ENCODE measurements around the gene ACADVL. TPM values are rescaled to one million over a fixed set of nuclear protein-coding genes. Genes with fewer than 3 reads are reported as not detected.
"Not testable (repeated sequence)": the region's sequence is repeated elsewhere in the genome, so short reads cannot be mapped to it uniquely, and the experiment has no call there.

Gene ACADVL
- total RNA-seq, result 100 to 1,000 TPM; 565 to 850 (median 599) TPM

DNA sequence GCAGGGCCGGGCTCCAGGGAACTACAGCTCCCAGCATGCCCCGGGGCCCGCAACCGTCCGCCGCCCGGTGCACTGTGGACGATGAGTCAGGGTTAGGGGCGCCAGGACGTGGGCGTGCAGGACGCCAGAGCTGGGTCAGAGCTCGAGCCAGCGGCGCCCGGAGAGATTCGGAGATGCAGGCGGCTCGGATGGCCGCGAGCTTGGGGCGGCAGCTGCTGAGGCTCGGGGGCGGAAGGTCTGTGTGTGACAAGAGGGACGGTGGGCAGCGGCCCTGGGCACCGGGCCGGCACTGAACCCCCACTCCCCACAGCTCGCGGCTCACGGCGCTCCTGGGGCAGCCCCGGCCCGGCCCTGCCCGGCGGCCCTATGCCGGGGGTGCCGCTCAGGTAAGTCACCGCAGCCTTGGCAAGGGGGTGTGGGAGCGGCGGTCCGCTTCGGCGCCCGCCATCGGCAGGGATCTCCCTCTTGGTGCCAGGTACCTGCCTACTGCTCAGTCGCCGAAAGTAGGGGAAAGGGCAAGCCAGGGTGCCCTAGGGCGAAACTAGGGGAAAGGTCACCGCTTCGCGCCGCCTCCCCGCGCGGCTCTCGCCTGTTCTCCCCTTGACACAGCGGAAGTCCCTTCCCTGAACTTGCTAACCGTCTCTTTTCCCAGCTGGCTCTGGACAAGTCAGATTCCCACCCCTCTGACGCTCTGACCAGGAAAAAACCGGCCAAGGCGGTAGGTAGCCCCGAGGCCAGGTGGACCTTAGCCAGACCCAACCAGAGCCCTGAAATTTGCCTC is at the start of gene ACADVL, which contains the start of gene DLG4:
ACADVL (plus strand) TSS at position 127 of the 781 bp plus-strand sequence; CDS start at position 174, 47 bp downstream.
DLG4 (minus strand) TSS at position 25 of the 781 bp plus-strand sequence.
- H3K4me3 ChIP-seq, result peak within 1 kb of the TSS; percentile 72 to 89 (median 84)
- peaks cover 0 to 66% (median 38%) of the 10 kb centered on the region in 4 donors for H3K4me1 ChIP-seq
- H3K36me3 ChIP-seq, result peaks cover 3 to 35% (median 9%) of the 10 kb centered on the region in 3 donors
- H3K9me3 ChIP-seq, result no peaks in the 10 kb centered on the region
- peak within 1 kb of the TSS; percentile 81 to 98 (median 96) for H3K27ac ChIP-seq
- TF ChIP-seq EP300 (IDR thresholded peaks at IDR 0.05) (peak; percentile 59 to 73), POLR2A (IDR thresholded peaks at IDR 0.05) (peak; percentile 77 to 92)
- TF ChIP-seq, protein P1, sequence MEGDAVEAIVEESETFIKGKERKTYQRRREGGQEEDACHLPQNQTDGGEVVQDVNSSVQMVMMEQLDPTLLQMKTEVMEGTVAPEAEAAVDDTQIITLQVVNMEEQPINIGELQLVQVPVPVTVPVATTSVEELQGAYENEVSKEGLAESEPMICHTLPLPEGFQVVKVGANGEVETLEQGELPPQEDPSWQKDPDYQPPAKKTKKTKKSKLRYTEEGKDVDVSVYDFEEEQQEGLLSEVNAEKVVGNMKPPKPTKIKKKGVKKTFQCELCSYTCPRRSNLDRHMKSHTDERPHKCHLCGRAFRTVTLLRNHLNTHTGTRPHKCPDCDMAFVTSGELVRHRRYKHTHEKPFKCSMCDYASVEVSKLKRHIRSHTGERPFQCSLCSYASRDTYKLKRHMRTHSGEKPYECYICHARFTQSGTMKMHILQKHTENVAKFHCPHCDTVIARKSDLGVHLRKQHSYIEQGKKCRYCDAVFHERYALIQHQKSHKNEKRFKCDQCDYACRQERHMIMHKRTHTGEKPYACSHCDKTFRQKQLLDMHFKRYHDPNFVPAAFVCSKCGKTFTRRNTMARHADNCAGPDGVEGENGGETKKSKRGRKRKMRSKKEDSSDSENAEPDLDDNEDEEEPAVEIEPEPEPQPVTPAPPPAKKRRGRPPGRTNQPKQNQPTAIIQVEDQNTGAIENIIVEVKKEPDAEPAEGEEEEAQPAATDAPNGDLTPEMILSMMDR (IDR thresholded peaks at IDR 0.05), result peak in 1 of 5 experiments; percentile 29
- 0% methylated on average over 41 to 57 of the region's 63 CpGs for WGBS, 2 donors
- DNase-seq (ENCODE audit: low spot score in 2 of 2), result peak; percentile 80 to 81
- no peaks in the 10 kb centered on the region for H3K27me3 ChIP-seq

DNA sequence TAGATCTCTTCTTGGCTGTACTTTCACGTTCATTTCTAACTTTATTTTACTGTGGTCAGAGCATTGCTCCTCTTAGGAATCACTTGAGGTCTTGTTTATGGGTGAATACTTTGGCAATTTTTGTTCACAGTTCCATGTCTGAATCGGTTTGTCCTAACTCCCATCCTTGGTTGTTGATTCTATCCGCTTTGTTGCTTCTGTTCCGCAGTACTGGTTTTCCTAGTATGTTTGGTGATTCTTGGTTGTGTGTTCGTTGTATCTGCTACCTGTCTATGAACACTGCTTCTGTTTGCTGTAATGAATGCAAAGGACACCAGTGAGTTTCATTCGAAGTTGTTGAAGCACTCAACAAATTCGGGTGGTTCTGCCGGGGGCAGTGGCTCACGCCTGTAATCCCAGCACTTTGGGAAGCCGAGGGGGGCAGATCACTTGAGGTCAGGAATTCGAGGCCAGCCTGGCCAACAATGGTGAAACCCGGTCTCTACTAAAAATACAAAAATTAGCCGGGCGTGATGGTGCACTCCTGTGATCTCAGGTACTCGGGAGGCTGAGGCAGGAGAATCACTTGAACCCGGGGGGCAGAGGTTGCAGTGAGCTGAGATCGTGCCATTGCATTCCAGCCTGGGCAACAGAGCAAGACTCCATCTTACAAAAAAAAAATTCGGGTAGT is 47.1 kb upstream of the ACADVL start:
- WGBS, 2 donors, result 91 to 94% methylated on average over 18 of the region's 18 CpGs
- not testable (repeated sequence) for DNase-seq (ENCODE audit: low spot score in 2 of 2); H3K4me3 ChIP-seq; H3K36me3 ChIP-seq; H3K27ac ChIP-seq
- Histone ChIP-seq H3K9me3 (peaks cover 0 to 27% (median 0%) of the 10 kb centered on the region in 4 donors), H3K4me1 (peaks cover 0 to 20% (median 6%) of the 10 kb centered on the region in 4 donors), H3K27me3 (peaks cover 0 to 43% of the 10 kb centered on the region in 2 donors)

DNA sequence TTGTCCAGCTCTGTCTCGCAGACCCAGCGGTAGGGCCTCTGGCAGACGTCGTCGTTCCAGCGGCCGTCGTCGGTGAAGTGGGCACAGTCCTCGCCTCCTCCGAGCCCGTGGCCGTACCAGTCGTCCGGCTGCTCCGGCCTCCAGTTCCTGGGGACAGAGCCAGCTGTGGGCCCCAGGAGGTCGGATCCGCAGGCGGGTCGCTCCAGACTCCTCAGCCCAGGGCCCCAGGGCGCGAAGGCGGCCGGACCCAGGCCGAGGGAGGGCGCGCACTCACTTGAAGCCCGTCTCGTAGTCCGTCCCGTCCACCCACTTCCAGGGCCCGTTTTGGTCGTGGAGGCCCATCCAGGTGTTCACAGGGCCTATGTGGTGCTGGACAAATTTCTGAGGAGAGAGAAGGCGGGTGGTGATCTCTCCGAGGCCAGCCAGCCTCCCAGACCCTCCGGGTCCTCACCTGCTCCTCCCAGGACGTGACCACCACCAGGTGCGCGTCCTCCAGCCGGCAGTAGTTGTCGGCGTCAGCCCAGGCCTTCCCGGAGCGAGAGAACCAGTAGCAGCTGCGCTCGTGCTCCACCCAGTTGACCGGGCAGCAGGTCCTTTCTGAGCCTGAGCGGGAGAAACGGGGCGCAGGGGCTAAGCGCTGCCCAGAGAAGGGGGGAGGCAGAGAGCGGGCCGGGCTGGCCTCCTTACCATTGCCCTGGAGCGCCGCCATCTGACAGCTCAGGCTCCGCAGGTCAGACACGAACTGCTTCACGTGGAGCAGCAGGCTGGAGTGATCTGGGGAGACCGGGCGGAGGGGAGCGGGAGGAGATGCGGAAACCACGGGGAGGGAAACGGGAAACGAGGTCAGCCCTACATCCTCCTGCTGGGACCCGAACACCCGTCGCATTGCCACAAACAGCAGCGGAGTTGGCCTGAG is 45.8 kb upstream of the ACADVL start:
- H3K27ac ChIP-seq, result no peak overlapping the region
- H3K27me3 ChIP-seq, result peaks cover 0 to 51% of the 10 kb centered on the region in 2 donors
- peak; percentile 26 to 52 for DNase-seq (ENCODE audit: low spot score in 2 of 2)
- peaks cover 0 to 19% (median 0%) of the 10 kb centered on the region in 4 donors for H3K9me3 ChIP-seq
- H3K36me3 ChIP-seq, result no peaks in the 10 kb centered on the region
- H3K4me1 ChIP-seq, result peaks cover 0 to 27% (median 6%) of the 10 kb centered on the region in 4 donors
- peak overlapping the region in 2 of 4 donors; percentile 9 to 28 for H3K4me3 ChIP-seq
- TF ChIP-seq EP300 (IDR thresholded peaks at IDR 0.05), result no peak
- no peak for TF ChIP-seq POLR2A (IDR thresholded peaks at IDR 0.05)
- TF ChIP-seq, protein P1 (IDR thresholded peaks at IDR 0.05), result no peak
- WGBS, 2 donors, result 36 to 53% methylated on average over 58 to 68 of the region's 69 CpGs

DNA sequence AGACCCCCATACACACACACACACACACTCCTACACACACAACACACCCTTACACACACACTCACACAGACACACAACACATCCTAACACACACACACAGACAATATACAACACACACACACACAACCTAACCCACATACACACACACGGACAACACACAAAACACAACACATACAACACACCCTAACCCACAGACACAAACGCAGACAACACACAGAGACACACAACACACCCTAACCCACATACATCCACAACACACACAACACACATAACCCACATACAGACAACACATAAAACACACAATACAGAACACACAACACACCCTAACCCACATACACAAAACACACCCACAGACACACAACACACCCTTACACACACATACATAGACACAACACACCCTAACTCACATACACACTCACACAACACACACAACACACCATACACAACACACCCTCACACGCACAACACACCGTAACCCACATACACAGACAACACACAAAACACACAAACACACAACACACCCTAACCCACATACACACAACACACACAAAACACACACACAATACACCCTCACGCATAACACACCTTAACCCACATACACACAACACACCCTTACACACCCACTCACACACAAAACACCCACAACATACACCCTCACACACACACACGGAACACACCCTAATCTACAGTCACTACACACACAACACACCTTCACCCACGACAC is 45.0 kb upstream of the ACADVL start:
- no peak overlapping the region for H3K4me3 ChIP-seq
- peaks cover 0 to 51% of the 10 kb centered on the region in 2 donors for H3K27me3 ChIP-seq

More for the DNA sequence above, 45.0 kb upstream of the ACADVL start:
- TF ChIP-seq POLR2A (IDR thresholded peaks at IDR 0.05) (no peak), EP300 (IDR thresholded peaks at IDR 0.05) (no peak)
- TF ChIP-seq, protein P1 (IDR thresholded peaks at IDR 0.05), result no peak
- Histone ChIP-seq H3K27ac (no peak overlapping the region), H3K9me3 (peaks cover 0 to 10% (median 0%) of the 10 kb centered on the region in 4 donors), H3K4me1 (peaks cover 0 to 27% (median 6%) of the 10 kb centered on the region in 4 donors), H3K36me3 (no peaks in the 10 kb centered on the region)
- no peak for DNase-seq (ENCODE audit: low spot score in 2 of 2)
- WGBS, 2 donors, result 83 to 87% methylated on average over 7 of the region's 7 CpGs
